IgD-negative memory B cell (primary cell): ENCODE results near the gene ALKBH3. TPM values are rescaled to one million over a fixed set of nuclear protein-coding genes. Genes with fewer than 3 reads are reported as not detected.

Experiments
- H3K27ac Mint-ChIP-seq, 3 donors: one replicate each; pipeline ENCODE4 v1.8.0; 2020 to 2022; ENCODE audit warnings: mild to moderate bottlenecking in 3 of 3, mixed read lengths in 3 of 3, moderate library complexity in 1 of 3
- H3K27me3 Mint-ChIP-seq: one replicate; pipeline ENCODE4 v1.8.0; 2021; ENCODE audit warnings: mixed read lengths
- H3K36me3 Mint-ChIP-seq: one replicate; pipeline ENCODE4 v1.8.0; 2020; ENCODE audit warnings: mild to moderate bottlenecking, mixed read lengths
- H3K4me1 Mint-ChIP-seq, 3 donors: one replicate each; pipeline ENCODE4 v1.8.0; 2020 to 2022; ENCODE audit warnings: mixed read lengths in 3 of 3, mild to moderate bottlenecking in 1 of 3
- H3K4me3 Mint-ChIP-seq, 4 donors: one replicate each; pipeline ENCODE4 v1.8.0; 2020 to 2022; ENCODE audit warnings: mild to moderate bottlenecking in 4 of 4, mixed read lengths in 4 of 4, moderate library complexity in 3 of 4
- H3K9me3 Mint-ChIP-seq, 3 donors: one replicate each; pipeline ENCODE4 v1.8.0; 2020 to 2021; ENCODE audit warnings: mixed read lengths in 3 of 3, mild to moderate bottlenecking in 1 of 3
- polyA plus RNA-seq: library from polyadenylated mRNA; unstranded; fragments of 300-500 nt; fragmentation: Illumina TruSeq; gene quantifications from one replicate; pipeline ENCODE4 v1.2.3, GENCODE V29; 2021

ALKBH3 gene
- polyA plus RNA-seq, 1 donor from 2014 or later: 25.2 TPM

DNA sequence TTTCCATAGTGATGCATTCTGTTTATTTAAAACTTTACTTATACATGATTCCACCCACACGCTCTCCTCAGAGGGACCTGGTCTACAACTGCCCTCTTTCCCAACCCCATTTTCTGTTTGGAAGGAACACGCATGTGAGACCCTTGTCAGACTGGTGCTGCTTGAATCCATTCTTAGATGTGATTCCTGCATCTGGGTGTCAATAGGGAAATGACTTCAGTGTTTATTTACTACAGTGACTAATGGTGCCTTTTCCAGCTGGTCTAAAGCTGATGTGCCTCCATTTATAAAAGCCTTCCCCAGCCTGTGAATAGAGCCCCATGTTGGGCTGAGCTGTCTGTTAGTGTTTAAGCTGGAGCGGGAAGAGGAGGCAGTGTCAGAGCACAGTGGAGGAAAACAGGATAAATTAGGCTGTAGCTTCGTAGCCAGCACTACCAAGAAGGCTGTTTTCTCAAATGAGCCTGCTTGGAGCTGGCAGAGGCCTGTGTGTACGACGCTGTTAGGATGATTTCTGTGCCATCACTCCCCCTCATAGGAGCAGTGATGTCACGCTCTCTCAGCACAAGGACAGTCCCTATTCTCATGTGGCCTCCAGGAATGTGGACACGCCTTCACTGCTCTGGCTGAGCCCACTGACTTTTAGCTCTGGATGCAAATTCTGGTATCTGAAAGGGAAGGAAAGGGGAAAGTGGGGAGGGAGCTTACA is 42.9 kb downstream of the ALKBH3 start:
- Mint-ChIP-seq H3K27ac (no peak overlapping the region), H3K36me3 (peaks cover 9% of the 10 kb centered on the region), H3K4me3 (no peak overlapping the region), H3K27me3 (no peaks in the 10 kb centered on the region), H3K9me3 (no peaks in the 10 kb centered on the region), H3K4me1 (no peaks in the 10 kb centered on the region)

DNA sequence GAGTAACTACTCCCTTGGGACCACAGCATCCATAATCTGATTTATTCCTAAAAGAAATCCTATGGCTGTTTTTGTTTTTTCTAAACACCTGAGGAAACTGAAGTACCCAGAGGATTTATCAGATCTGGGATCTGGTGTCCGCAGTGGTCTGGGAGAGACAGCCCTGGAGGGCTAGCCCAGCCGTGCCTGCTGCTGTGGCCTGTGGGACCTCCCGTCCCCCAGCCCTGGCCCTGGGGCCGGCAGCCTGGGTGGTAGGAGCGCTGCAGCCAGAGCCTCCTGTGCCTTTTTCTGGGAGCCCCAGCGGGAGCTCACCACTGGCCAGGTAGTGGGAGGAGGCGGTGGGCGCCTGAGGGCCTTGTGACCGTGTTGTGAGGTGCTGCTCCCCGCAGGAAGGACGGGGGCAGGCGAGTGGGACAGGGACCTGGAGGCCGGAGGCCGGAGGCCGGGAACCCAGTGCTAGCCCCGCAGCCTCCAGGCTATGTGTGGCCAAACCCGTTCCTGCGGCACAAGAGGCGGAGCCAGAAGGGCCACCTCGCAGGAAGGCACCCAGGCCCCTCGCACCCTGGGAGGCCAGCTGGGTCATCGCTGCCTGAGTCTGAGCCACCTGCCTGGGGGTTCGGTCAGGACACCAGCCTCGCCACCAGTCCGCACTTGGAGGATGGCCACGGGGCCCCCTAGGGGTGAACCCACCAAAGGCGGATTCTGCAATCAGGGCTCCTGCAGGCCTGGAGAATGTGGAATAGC is 43.7 kb downstream of the ALKBH3 start:
- Mint-ChIP-seq H3K4me3 (no peak overlapping the region), H3K36me3 (peaks cover 13% of the 10 kb centered on the region), H3K9me3 (no peaks in the 10 kb centered on the region), H3K27ac (no peak overlapping the region), H3K4me1 (no peaks in the 10 kb centered on the region), H3K27me3 (no peaks in the 10 kb centered on the region)

DNA sequence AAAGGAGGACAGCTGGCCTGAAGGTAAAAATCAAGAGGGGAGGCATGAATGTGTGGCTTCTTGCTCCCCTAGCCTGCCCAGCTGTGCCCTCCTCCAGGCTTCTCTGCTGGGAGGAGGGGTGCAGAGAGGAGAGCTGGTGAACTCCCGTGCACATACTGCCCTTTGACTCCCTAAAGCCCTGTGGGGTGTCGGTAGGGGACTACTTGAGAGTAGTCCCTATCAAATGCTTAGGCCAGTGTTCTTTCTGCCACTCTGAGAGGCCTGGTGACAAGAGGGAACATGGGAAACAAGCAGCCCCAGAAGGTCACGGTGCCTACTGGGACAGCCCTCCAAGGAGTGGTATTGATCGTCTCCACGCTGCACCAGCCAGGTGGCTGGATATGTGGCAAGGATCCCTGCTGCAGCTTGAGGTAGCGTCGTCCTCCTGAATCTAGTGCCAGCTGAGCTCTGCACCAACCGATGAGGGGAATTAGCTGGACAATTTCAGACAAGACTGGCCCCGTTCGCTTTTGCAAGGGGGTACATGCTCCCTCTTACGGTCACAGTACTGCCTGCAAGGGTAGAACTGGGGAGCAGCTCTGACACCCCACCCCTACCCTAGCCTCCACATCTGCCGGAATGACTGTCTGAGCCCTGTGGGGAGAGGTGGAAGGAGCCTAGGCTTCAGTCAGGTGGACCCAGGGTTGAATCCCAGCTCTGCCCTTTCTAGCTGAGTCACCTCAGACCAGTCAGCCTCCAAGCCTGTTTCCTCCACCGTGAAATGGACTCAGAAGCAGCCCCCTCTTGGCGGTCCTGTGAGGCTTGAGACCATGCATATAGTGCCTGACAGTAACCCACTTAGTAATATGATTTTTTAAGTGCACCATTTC is 44.7 kb downstream of the ALKBH3 start:
- H3K27ac Mint-ChIP-seq: no peak overlapping the region
- no peak overlapping the region for H3K4me3 Mint-ChIP-seq
- no peaks in the 10 kb centered on the region for H3K4me1 Mint-ChIP-seq
- no peaks in the 10 kb centered on the region for H3K9me3 Mint-ChIP-seq
- H3K27me3 Mint-ChIP-seq: no peaks in the 10 kb centered on the region
- peaks cover 11% of the 10 kb centered on the region for H3K36me3 Mint-ChIP-seq

- H3K36me3 Mint-ChIP-seq: peaks cover 7% of the 10 kb centered on the region
- no peaks in the 10 kb centered on the region for H3K4me1 Mint-ChIP-seq
- no peaks in the 10 kb centered on the region for H3K9me3 Mint-ChIP-seq
- H3K27me3 Mint-ChIP-seq: no peaks in the 10 kb centered on the region
- H3K4me3 Mint-ChIP-seq: no peak overlapping the region
- H3K27ac Mint-ChIP-seq: no peak overlapping the region
These were observed 45.4 kb downstream of the ALKBH3 start for GRCh38 chr11:43925932-43926505.

DNA sequence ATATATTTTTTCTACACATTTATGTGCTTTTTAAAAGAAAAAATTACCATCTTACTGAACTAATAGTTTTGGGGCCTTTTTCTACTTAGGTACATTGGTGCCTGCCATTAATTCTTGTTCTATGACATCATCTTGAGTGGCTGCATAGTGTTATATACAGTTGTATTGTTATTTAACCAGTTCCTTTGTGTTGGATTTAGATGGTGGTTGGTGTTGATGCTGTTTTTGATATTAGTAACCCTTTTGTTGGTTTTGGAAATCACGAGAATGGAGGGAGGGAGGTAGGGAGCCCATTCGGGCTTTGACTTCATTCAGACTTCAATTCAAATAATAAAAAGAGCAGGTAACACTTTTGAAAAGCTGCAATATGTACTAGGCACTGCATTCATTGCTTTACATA is 46.4 kb downstream of the ALKBH3 start:
- H3K36me3 Mint-ChIP-seq: peaks cover 6% of the 10 kb centered on the region
- no peaks in the 10 kb centered on the region for H3K27me3 Mint-ChIP-seq
- H3K4me3 Mint-ChIP-seq: no peak overlapping the region

GRCh38 chr11:43927925-43928707 is 47.5 kb downstream of the ALKBH3 start:
- H3K4me1 Mint-ChIP-seq: no peaks in the 10 kb centered on the region
- no peak overlapping the region for H3K27ac Mint-ChIP-seq
- no peaks in the 10 kb centered on the region for H3K9me3 Mint-ChIP-seq
- H3K27me3 Mint-ChIP-seq: no peaks in the 10 kb centered on the region
- H3K36me3 Mint-ChIP-seq: peaks cover 6% of the 10 kb centered on the region
- H3K4me3 Mint-ChIP-seq: no peak overlapping the region

More for the DNA sequence above, 46.4 kb downstream of the ALKBH3 start:
- Mint-ChIP-seq H3K9me3 (no peaks in the 10 kb centered on the region), H3K4me1 (no peaks in the 10 kb centered on the region), H3K27ac (no peak overlapping the region)

GRCh38 chr11:43928721-43929120 is 48.1 kb downstream of the ALKBH3 start:
- peaks cover 6% of the 10 kb centered on the region for H3K36me3 Mint-ChIP-seq
- no peaks in the 10 kb centered on the region for H3K9me3 Mint-ChIP-seq
- H3K4me3 Mint-ChIP-seq: no peak overlapping the region
- no peaks in the 10 kb centered on the region for H3K27me3 Mint-ChIP-seq
- no peaks in the 10 kb centered on the region for H3K4me1 Mint-ChIP-seq
- H3K27ac Mint-ChIP-seq: no peak overlapping the region

DNA sequence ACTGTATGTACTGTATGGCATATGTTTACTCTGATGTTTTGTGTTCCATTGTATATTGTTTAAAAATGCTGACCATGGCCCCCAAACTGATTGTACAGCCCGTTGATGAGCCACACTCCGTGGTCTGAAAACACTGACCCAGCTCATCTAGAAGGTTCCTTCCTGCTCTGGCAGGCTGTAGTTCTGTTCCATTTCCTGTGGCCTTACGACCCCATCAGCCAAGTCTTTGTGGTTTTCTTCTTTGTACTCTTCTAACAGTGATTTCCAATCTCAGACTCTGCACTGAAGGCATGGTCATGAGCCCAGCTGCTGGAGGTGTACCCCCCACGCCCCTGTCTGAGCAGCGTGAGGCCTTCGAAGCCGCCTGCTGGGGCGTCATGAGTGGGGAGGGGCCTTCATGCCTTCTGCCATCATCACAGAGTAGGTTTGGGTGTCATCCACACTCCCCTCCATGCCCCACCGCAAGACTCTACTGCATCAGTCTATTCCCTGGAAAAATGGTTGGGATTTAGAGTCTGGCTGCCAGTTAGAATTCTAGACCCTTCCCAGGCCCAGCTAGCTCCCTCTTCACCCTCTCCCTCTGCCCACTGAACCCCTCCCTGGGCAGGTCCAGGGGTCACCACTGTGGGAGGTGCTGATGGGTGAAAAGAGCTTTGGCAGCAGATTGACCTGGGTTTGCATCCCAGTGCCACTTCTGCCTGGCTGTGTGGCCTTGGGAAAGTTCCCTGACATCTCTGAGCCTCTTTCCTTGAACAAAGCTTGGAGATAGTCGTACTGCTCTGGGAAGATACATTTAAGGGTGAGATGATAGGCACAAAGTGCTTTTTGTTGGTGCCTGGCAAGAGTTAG is 50.5 kb downstream of the ALKBH3 start:
- no peak overlapping the region for H3K27ac Mint-ChIP-seq
- no peaks in the 10 kb centered on the region for H3K9me3 Mint-ChIP-seq
- no peaks in the 10 kb centered on the region for H3K27me3 Mint-ChIP-seq
- peaks cover 6% of the 10 kb centered on the region for H3K36me3 Mint-ChIP-seq
- no peak overlapping the region for H3K4me3 Mint-ChIP-seq
- H3K4me1 Mint-ChIP-seq: peaks cover 0 to 2% (median 0%) of the 10 kb centered on the region in 3 donors

- H3K27me3 Mint-ChIP-seq: peaks cover under 1% of the 10 kb centered on the region
- H3K36me3 Mint-ChIP-seq: peaks cover 6% of the 10 kb centered on the region
- H3K4me3 Mint-ChIP-seq: no peak overlapping the region
- no peaks in the 10 kb centered on the region for H3K9me3 Mint-ChIP-seq
- H3K4me1 Mint-ChIP-seq: peaks cover 0 to 2% (median 0%) of the 10 kb centered on the region in 3 donors
- no peak overlapping the region for H3K27ac Mint-ChIP-seq
These were observed 51.0 kb downstream of the ALKBH3 start for GRCh38 chr11:43931717-43932039.

DNA sequence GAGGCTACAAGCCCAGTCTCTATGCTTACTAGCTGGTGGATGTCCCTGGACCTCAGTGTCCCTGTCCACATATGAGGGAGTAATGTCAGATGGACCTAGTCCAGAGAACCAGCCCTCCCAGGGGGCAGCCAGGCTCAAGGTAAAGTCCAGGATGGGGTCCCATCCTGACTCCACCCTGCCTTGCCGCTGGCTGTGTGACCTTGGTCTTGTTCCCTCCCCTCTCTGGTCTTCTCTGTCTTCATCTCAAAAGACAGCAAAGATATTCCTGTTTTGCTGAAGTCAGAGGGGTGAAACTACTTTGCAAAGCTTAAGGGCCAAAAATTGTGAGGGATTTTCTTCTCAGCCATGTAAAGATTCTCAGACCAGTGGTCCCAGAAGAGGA is 52.6 kb downstream of the ALKBH3 start:
- no peaks in the 10 kb centered on the region for H3K9me3 Mint-ChIP-seq
- H3K27ac Mint-ChIP-seq: no peak overlapping the region
- peaks cover 0 to 2% (median 0%) of the 10 kb centered on the region in 3 donors for H3K4me1 Mint-ChIP-seq
- peaks cover 5% of the 10 kb centered on the region for H3K27me3 Mint-ChIP-seq
- H3K4me3 Mint-ChIP-seq: no peak overlapping the region
- H3K36me3 Mint-ChIP-seq: peaks cover 6% of the 10 kb centered on the region

GRCh38 chr11:43933608-43934551 is 53.2 kb downstream of the ALKBH3 start:
- peaks cover 2% of the 10 kb centered on the region for H3K36me3 Mint-ChIP-seq
- peaks cover 0 to 2% (median 0%) of the 10 kb centered on the region in 3 donors for H3K4me1 Mint-ChIP-seq
- no peaks in the 10 kb centered on the region for H3K9me3 Mint-ChIP-seq
- H3K4me3 Mint-ChIP-seq: no peak overlapping the region
- H3K27ac Mint-ChIP-seq: no peak overlapping the region
- peaks cover 5% of the 10 kb centered on the region for H3K27me3 Mint-ChIP-seq

- Mint-ChIP-seq H3K27me3 (peaks cover 5% of the 10 kb centered on the region), H3K9me3 (peaks cover 0 to under 1% (median 0%) of the 10 kb centered on the region in 3 donors), H3K4me3 (no peak overlapping the region), H3K4me1 (peaks cover 0 to 2% (median 0%) of the 10 kb centered on the region in 3 donors), H3K27ac (no peak overlapping the region), H3K36me3 (no peaks in the 10 kb centered on the region)
These were observed 54.2 kb downstream of the ALKBH3 start for GRCh38 chr11:43934601-43935423.
